Activated T-helper 2 cell treated with anti-CD3 and anti-CD28 coated beads, Interferon-gamma antibody, Interleukin-2, Interleukin-4, amounts not matched to agents 10 μg/mL and 5 μg/mL and 100 μg/mL, durations not matched to agents 14 hours and 24 hours and 36 hours (primary cell): Measurements from ENCODE around the gene MAST4. TPM values are rescaled to one million over a fixed set of nuclear protein-coding genes. Genes with fewer than 3 reads are reported as not detected.

ENCODE experiments used
- DNase-seq: peaks from one replicate; pipeline ENCODE4 v3.0.0; 2021; ENCODE audit warnings: low spot score
- H3K27ac Mint-ChIP-seq: one replicate; pipeline ENCODE4 v1.8.0; 2021; ENCODE audit warnings: mixed read lengths
- H3K27me3 Mint-ChIP-seq: one replicate; pipeline ENCODE4 v1.8.0; 2021; ENCODE audit warnings: low read depth, mixed read lengths
- H3K36me3 Mint-ChIP-seq: one replicate; pipeline ENCODE4 v1.8.0; 2021; ENCODE audit warnings: low read depth, mixed read lengths
- H3K4me1 Mint-ChIP-seq: one replicate; pipeline ENCODE4 v1.8.0; 2021; ENCODE audit warnings: low read depth, mixed read lengths
- H3K4me3 Mint-ChIP-seq: one replicate; pipeline ENCODE4 v1.8.0; 2021; ENCODE audit warnings: low read depth, mild to moderate bottlenecking, moderate library complexity, mixed read lengths
- H3K9me3 Mint-ChIP-seq: one replicate; pipeline ENCODE4 v1.8.0; 2021; ENCODE audit warnings: mixed read lengths
- intact Hi-C: fragments of 100-400 bp; cut with micrococcal nuclease; formaldehyde crosslinking; loops from one replicate; pipeline ENCODE4 v1.15.1; 2023
- total RNA-seq: library from RNA; stranded (reverse); gene quantifications from 2 replicates; pipeline ENCODE4 v1.2.3, GENCODE V29; 2022

Gene MAST4
- total RNA-seq, 1 donor from 2014 or later: 6.1 TPM

DNA sequence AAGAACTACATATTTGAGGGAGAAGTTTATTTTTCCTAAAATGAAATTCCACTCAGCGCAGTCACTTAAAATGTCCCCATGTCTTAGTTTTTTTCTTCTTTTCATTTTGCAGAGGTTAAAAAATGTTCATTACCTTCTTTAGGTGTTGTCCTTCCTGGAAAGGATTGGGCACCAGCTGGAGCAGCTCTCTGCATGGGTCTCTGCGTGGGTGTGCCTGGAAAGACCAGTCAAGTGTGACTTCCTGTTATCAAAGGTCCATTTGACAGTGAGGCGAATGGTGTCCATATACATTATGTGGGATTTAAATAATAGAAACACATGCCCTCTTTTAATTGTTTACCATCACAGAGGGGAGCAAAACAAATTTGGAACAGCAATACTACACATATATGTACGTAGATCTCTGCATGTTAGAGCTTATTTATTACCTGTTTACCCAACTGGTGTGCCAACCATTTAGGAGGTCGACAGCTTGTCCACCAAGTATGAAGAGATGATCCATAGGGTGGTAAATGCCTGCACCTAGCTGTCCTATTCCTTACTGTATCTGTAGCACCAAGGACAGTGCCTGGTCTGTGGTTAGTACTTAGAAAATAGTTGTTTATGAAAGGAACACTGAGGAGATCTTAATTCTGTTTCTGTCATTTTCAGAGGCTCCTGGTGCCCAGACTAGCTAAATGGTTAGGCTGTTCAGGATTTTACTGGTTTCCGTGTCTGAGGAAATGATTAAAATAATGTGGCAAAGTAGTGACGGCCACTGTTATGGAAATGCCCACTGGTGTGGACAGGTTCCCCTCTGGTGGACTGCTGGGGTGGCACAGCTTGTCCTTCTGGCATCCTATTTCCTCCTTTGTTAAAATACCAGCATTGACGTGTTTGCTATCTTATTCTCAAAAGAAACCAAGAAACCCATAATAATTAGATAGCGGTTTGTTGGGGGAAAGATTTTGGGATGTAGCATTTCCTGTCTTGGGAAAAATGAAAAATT is 200.4 kb downstream of the MAST4 start:
- H3K27me3 Mint-ChIP-seq: peaks cover 34% of the 10 kb centered on the region
- H3K4me3 Mint-ChIP-seq: no peak overlapping the region
- no peaks in the 10 kb centered on the region for H3K36me3 Mint-ChIP-seq
- H3K27ac Mint-ChIP-seq: no peak overlapping the region
- intact Hi-C loops: no loop called here
- DNase-seq: no peak
- no peaks in the 10 kb centered on the region for H3K9me3 Mint-ChIP-seq
- H3K4me1 Mint-ChIP-seq: no peaks in the 10 kb centered on the region

GRCh38 chr5:66802941-66803340 is 206.7 kb downstream of the MAST4 start:
- H3K9me3 Mint-ChIP-seq: no peaks in the 10 kb centered on the region
- no peaks in the 10 kb centered on the region for H3K36me3 Mint-ChIP-seq
- H3K4me3 Mint-ChIP-seq: no peak overlapping the region
- H3K4me1 Mint-ChIP-seq: no peaks in the 10 kb centered on the region
- H3K27ac Mint-ChIP-seq: no peak overlapping the region
- peaks cover 69% of the 10 kb centered on the region for H3K27me3 Mint-ChIP-seq
- intact Hi-C loops: no loop called here
- DNase-seq: no peak

DNA sequence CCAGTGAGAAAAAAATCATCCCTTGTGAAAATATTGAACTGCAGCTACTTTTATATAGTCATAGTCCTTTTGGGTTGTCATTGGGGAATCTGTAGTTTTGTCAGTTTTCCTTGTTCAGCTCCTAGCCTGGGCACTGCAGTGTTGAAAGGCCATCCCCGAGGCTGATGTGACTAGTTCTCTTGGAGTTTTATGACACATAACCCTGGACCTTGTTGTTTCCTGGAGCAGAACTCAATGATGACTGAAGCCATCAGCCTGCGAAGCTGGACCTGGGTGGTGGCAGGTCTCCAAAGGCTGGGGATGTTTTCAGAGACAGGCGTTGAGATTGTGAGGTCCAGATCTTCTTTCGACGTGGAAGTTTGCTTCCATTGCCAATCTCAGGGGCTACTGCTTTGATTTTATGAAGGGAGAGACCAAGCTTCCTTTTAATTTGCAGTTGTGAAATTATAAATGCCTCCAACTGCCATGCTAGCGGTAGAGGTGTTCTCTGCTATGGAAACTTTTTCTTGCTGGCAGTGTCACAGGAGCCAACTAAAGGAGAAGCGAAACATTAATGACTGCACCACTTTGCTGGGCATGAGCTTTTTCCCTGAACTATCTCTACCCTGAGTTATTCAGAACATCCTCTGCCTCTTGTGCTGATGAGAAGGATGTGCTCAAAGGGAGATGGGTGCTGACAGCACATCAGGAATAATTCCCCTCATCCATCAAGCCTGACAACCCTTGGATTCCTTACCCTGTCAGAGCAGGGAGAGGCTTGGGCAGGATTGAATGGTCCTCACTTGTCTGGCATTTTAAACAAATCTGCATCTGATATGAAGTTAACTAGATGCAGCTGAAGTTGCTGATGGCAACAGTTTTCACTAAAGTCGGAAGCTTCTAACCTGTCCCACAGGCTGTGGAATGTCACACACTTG is 209.6 kb downstream of the MAST4 start:
- no peak for DNase-seq
- H3K27me3 Mint-ChIP-seq: peaks cover 57% of the 10 kb centered on the region
- H3K4me1 Mint-ChIP-seq: peaks cover under 1% of the 10 kb centered on the region
- intact Hi-C loops: no loop called here
- no peaks in the 10 kb centered on the region for H3K9me3 Mint-ChIP-seq
- no peaks in the 10 kb centered on the region for H3K36me3 Mint-ChIP-seq
- no peak overlapping the region for H3K27ac Mint-ChIP-seq
- no peak overlapping the region for H3K4me3 Mint-ChIP-seq

DNA sequence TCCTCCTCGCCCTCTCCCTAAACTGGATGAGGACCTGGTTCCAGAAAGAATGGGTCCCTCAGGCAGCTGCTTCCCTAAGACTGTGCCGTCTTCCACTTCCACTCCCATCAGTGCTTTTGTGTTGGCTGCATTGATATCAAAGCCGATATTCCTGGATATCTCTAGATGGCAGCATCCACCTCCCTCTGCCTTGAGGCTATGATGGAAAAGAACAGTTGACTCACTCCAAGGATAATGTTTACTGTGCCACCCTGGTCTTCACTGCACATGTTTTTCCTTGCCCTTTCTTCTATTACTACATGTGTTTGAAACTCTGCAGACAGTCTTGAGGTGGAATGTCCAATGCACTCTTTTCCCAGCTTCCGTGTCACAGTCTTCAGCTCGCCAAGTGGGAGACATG is 211.6 kb downstream of the MAST4 start:
- H3K27ac Mint-ChIP-seq: no peak overlapping the region
- peaks cover 3% of the 10 kb centered on the region for H3K4me1 Mint-ChIP-seq
- H3K4me3 Mint-ChIP-seq: no peak overlapping the region
- no peaks in the 10 kb centered on the region for H3K9me3 Mint-ChIP-seq
- intact Hi-C loops: no loop called here
- no peaks in the 10 kb centered on the region for H3K36me3 Mint-ChIP-seq
- peaks cover 54% of the 10 kb centered on the region for H3K27me3 Mint-ChIP-seq
- DNase-seq: no peak

DNA sequence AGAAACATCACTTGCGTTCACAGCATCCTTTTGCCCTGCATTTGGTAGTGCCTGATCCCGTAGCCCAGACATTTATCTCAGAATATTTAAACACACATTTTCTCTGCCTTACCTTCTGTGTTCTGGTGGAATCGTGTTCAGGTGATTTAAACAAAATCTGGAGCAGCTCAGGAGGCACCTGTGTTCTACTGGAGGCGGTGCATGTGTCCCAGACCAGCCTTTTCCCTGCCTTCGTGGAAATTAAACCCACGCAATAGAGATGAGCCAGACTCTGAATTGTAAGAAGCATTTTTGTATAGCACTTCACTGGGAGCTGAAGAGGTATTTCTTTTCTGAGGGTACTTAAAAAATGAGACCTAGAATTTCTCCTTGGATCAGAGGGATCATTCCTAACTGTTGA is 212.5 kb downstream of the MAST4 start:
- intact Hi-C loops: no loop called here
- Mint-ChIP-seq H3K36me3 (no peaks in the 10 kb centered on the region), H3K4me3 (no peak overlapping the region), H3K27ac (no peak overlapping the region), H3K4me1 (peaks cover 4% of the 10 kb centered on the region), H3K27me3 (peaks cover 50% of the 10 kb centered on the region), H3K9me3 (no peaks in the 10 kb centered on the region)
- DNase-seq: no peak

- no peak overlapping the region for H3K27ac Mint-ChIP-seq
- H3K9me3 Mint-ChIP-seq: no peaks in the 10 kb centered on the region
- intact Hi-C loops: no loop called here
- no peaks in the 10 kb centered on the region for H3K36me3 Mint-ChIP-seq
- DNase-seq: no peak
- H3K27me3 Mint-ChIP-seq: peaks cover 46% of the 10 kb centered on the region
- H3K4me1 Mint-ChIP-seq: peaks cover 6% of the 10 kb centered on the region
- H3K4me3 Mint-ChIP-seq: no peak overlapping the region
Measured at GRCh38 chr5:66810151-66810550, 214.0 kb downstream of the MAST4 start.

- intact Hi-C loops: no loop called here
- no peak for DNase-seq
Measured at GRCh38 chr5:66810848-66811261, 214.7 kb downstream of the MAST4 start.

GRCh38 chr5:66812291-66812690 is 216.1 kb downstream of the MAST4 start:
- Mint-ChIP-seq H3K4me1 (peaks cover 6% of the 10 kb centered on the region), H3K9me3 (no peaks in the 10 kb centered on the region), H3K4me3 (no peak overlapping the region), H3K27ac (no peak overlapping the region), H3K27me3 (peaks cover 42% of the 10 kb centered on the region), H3K36me3 (no peaks in the 10 kb centered on the region)
- DNase-seq: no peak
- intact Hi-C loops: no loop called here

More at GRCh38 chr5:66810848-66811261, 214.7 kb downstream of the MAST4 start:
- Mint-ChIP-seq H3K36me3 (no peaks in the 10 kb centered on the region), H3K4me3 (no peak overlapping the region), H3K4me1 (peaks cover 6% of the 10 kb centered on the region), H3K27me3 (peaks cover 39% of the 10 kb centered on the region), H3K9me3 (no peaks in the 10 kb centered on the region), H3K27ac (no peak overlapping the region)

DNA sequence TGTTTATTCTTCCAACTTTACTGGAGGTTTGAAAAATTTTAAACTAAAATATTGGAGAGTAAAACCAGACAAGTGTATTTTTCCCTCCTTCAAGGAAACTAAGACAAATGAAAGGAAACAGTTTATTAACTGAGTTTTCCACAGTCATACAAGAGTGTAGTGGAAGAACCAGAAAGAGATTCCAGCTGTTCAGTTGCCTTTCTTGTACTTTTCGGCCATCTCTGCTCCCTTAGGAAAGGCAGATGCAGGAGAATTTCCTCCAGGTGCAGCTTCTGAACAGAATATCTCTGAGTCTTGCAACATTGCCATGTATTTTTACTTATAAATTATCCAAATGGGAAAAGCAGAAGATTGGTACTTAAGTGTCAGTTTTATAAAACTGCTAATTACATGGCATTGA is 217.1 kb downstream of the MAST4 start:
- peaks cover 6% of the 10 kb centered on the region for H3K4me1 Mint-ChIP-seq
- intact Hi-C loops: no loop called here
- H3K27ac Mint-ChIP-seq: no peak overlapping the region
- H3K4me3 Mint-ChIP-seq: no peak overlapping the region
- no peak for DNase-seq
- no peaks in the 10 kb centered on the region for H3K9me3 Mint-ChIP-seq
- H3K36me3 Mint-ChIP-seq: no peaks in the 10 kb centered on the region
- H3K27me3 Mint-ChIP-seq: peaks cover 37% of the 10 kb centered on the region

- no peak for DNase-seq
- Mint-ChIP-seq H3K4me1 (peaks cover 8% of the 10 kb centered on the region), H3K36me3 (no peaks in the 10 kb centered on the region), H3K9me3 (no peaks in the 10 kb centered on the region), H3K27ac (no peak overlapping the region), H3K27me3 (peaks cover 36% of the 10 kb centered on the region), H3K4me3 (no peak overlapping the region)
- intact Hi-C loops: loop anchor here (1.0 kb wide), 3 partner anchors 14 to 395 kb away; no protein-coding TSS in a partner anchor
Measured at GRCh38 chr5:66814146-66814991, 218.2 kb downstream of the MAST4 start.

- DNase-seq: no peak
- Mint-ChIP-seq H3K4me3 (no peak overlapping the region), H3K4me1 (peaks cover 26% of the 10 kb centered on the region), H3K36me3 (no peaks in the 10 kb centered on the region), H3K27me3 (peaks cover 27% of the 10 kb centered on the region), H3K9me3 (peaks cover 7% of the 10 kb centered on the region), H3K27ac (no peak overlapping the region)
- intact Hi-C loops: no loop called here
Measured at GRCh38 chr5:66818304-66818934, 222.2 kb downstream of the MAST4 start.

GRCh38 chr5:66818935-66819328 is 222.7 kb downstream of the MAST4 start:
- Mint-ChIP-seq H3K27me3 (peaks cover 22% of the 10 kb centered on the region), H3K4me1 (peaks cover 27% of the 10 kb centered on the region), H3K4me3 (no peak overlapping the region), H3K9me3 (peaks cover 7% of the 10 kb centered on the region), H3K27ac (no peak overlapping the region), H3K36me3 (no peaks in the 10 kb centered on the region)
- intact Hi-C loops: no loop called here
- no peak for DNase-seq
